ENCODE data around the gene HTR2B. TPM values are rescaled to one million over a fixed set of nuclear protein-coding genes. Genes with fewer than 3 reads are reported as not detected.
A peak's percentile ranks its signal among the peaks of the same experiment; 100 is the strongest.
"Not testable (repeated sequence)": the region's sequence is repeated elsewhere in the genome, so short reads cannot be mapped to it uniquely, and the experiment has no call there.

HTR2B gene
- total RNA-seq, result 4.4 and 4.8 TPM in 2 replicates

DNA sequence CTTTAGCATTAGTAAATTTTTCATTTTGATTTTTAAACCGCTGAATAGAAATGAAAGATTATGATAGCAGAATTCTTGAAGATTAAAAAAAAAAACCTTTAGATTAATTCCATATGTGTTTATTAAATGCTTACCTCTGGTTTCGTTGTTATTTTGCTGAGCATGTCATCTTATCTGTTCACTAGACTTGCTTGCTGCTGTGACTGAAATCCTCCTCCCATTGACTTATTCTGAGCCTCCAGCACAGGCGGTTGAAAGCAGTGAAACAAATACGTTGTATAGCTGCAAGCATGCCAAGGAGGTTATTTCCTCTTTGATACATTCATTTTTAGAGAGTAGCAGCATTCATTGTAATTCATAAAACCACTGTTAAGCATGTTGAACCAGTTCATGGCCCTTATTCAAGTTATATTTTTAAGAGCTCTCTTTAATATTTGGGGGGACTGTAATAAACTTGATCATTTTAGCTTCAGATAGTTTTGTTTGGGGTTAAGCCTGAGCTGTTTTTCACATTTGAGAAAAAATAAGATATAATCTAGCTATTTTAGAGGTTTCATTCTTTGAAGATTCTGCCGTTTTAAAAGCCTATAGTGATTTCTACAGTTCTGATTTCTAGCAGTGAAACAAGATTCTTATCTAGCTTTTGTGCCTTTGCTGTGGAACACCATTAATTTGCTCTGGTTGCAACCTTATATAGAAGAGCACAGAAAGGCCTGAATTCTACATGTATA, at the start of gene HTR2B:
Gene HTR2B (minus strand): TSS at position 205 of the 731 bp plus-strand sequence. CDS start 1,278 bp downstream, outside the sequence.
- DNase-seq, result peak; percentile 55

- DNase-seq, result peak; percentile 56
Observed at GRCh38 chr2:231174211-231174651, 49.4 kb upstream of the HTR2B start.

DNA sequence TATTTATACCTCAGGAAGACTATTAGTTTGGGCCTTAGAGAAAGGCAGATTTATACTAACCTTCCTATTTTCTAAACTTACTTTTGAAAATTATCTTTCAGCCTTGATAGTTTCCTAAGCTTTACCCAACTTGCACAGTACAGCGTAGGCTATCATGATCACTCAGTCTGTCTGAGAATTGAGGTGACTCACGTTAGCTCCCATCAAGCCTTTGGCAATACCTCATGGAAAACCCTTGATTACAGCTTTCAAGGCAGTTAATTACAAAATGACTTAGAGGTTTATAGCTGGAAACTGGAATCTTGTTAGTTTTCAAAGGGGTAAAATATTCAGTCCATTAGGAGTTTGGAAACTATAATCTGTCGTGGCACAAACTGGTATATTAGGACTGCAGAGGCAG, 47.2 kb upstream of the HTR2B start:
- no peak for DNase-seq

DNA sequence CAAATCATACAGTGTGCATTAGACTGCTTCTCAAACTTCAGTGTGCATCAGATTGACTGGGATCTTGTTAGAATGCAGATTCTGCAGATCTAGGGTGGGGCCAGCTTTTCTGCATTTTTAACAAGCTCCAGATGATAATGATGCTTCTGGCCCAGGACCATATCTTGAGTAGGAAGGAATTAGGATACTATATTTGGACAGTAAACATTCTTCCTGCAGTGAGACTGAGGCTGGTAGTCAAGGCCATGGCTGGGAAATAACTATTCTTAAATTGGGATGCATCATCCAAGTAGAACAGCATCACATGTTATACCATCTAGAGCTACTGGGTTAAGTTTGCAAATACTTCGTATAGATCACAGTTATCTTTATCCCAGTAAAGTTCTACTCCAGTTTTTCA, 45.2 kb upstream of the HTR2B start:
- DNase-seq, result no peak

- DNase-seq, result no peak
Observed at GRCh38 chr2:231169488-231169887, 44.6 kb upstream of the HTR2B start.

- peak; percentile 68 for DNase-seq
Observed at GRCh38 chr2:231168460-231169139, 43.8 kb upstream of the HTR2B start.

DNA sequence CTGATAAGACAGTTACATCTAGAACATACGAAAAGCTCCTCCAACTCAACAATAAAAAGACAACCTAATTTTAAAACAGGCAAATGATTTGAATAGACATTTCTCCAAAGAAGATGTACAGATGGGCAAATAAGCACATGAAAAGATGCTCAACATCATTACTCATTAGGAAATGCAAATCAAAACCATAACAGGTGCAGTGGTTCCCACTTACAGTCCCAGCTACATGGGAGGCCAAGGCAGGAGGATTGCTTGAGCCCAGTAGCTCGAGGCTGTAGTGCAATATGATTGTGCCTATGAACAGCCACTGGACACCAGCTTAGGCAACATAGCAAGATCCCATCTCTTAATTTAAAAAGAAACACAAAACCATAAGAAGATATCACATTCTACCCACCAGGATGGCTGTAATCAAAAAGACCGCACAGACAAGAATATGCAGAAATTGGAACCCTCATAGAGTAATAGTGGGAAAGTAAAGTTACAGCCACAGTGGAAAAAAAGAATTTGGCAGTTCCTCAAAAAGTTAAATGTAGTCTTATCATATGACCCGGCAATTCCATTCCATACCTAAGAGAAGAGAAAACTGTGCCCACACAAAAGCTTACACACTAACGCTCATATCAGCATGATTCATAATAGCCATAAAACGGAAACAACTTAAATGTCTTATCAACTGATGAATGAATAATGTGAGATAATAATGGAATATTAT, 43.1 kb upstream of the HTR2B start:
- peak; percentile 68 for DNase-seq

DNA sequence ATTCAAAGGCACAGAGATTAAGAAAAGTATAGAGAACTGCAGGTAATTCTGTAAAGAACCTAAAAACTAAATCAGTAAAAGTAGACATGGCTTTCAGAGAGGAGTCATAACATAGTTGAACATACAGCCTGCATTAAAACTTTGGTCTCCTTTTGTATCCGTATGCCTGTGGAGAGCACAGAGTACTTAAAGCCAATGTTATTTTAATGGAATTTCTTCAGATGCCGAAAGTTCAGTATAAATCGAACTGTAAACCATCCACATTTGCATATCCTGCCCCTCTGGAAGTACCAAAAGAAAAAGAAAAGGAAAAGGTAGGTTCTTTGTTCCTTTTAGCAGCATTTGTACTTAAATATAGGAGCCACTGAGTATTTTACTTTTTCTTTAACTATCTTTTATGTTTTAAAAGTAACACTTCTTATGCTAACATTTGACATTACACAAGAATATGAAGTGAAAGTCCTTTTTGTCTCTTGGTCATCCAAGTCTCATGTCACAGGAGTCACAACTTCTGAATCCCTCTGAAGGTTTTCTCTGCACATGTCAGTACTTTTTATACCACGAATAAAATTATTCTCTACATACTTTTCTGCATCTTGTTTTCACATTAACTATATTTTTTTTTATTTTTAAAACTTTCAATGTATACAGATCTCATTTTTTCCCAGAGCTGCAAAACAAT, 38.7 kb upstream of the HTR2B start:
- no peak for DNase-seq

DNA sequence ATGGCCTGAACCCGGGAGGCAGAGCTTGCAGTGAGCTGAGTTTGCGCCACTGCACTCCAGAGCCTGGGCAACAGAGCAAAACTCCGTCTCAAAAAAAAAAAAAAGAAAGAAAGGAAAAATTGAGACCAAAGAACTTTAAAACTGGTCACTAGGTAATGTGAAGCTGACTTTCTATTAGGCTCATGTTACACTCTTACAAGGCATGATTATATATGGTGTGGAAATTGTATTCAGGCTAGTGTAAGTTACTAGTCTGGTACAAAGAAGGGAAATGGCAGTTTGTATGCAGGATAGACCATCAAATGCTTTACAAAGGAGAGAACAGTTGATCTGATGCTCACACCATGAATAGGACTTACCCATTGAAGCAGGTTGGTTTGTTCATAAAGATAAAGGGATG, 38.2 kb upstream of the HTR2B start:
- no peak for DNase-seq

DNA sequence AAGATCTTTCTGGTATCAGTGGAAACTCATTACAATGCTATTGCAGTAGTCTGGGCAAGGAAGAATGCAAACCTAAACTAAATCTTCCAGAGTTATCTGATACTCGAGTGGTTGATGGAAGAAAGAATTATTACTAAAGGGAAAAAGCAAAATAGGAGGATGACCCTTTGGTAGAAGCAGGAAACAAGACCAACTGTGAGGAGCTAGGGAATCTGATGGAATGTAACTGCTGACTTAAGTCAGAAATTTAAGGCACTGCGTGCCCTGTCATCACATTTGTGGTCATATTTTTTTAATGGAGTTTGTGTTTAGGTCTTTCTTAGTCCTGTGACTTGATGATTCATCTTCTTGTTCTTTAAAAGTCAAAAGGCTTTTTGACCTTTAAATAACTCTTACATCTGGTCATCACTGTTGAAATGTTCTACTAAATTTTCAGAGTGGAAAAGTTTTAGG, 37.1 kb upstream of the HTR2B start:
- DNase-seq, result peak; percentile 85

DNA sequence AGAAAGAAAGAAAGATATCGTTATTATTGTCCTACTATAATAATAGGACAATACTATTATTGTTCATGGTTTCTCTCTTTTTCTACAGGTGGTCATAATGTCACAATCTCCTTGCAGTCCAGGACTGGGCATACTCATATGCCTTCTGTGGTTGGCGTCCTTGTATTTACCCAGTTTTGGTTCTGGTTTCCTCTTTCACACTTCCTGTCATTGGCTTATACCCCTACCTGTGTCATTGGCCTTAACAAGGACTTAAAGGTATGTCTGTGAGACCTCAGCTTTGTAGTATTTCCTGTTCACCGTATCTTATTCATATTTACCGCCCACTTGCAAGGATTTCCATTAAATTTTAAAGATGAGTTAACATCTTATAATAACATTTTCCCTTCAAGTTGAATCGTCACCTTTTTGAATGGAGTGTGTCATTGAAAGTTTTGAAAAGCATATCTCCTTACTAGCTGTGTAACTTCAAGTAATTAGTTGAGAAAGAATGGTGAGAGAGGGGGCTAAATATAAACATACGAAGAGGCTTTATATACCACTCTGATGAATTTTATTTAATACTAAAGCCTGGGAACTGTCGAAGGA, 36.5 kb upstream of the HTR2B start:
- DNase-seq, result peak; percentile 26

DNA sequence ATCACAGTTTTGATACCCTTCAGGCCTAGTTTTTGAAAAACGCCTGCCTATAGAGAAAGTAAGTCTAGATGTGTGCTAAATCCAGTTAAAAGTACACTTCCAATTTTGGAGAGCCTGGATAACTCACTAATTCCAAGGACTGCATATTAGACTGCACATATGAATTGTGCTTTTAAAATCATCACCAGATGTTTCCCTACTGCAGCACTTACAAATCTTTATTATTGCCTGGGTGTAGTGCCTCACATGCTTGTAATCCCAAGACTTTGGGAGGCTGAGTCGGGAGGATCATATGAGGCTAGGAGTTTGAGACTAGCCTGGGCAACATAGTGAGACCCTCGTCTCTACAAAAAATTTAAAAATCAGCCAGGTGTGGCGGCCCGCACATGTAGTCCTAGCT, 35.9 kb upstream of the HTR2B start:
- no peak for DNase-seq

GRCh38 chr2:231159306-231159705, 34.5 kb upstream of the HTR2B start:
- no peak for DNase-seq

- DNase-seq, result no peak
Observed at GRCh38 chr2:231152800-231153557, 28.1 kb upstream of the HTR2B start.

DNA sequence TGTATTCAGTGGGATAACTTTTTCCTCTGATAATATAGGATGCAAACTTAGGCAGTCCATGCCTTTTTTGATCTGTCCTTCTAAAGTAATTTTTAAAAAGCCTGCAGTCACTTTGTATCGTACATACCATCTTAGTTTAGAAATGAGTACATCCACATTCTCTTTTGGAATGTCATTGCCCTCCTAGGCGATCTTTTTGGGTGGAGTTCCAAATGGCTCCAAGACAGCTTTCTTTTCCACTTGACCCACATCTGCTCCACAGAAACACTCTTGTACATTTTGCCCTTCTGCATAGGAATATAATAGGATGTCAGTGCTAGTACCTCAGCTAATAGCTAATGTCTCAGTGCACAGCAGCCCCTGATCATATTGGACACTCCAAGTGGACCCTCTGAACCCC, 21.8 kb upstream of the HTR2B start:
- DNase-seq, result no peak

DNA sequence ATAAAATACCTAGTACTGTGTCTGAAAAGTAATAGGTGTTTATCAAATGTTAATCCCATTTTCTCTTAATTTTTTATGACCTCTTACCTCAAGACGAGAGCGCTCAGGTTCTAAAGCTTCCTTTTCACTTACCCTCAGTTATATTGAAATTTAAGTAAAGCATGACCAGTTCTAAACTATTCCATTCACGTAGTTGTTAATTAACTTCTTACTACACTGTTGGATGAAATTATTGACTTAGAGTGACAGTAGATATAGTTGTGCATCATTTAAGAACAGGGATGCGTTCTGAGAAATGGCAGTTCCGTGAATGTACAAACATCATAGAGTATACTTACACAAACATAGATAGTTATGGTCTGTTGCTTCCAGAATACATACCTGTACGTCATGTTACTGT, 20.1 kb upstream of the HTR2B start:
- no peak for DNase-seq

DNA sequence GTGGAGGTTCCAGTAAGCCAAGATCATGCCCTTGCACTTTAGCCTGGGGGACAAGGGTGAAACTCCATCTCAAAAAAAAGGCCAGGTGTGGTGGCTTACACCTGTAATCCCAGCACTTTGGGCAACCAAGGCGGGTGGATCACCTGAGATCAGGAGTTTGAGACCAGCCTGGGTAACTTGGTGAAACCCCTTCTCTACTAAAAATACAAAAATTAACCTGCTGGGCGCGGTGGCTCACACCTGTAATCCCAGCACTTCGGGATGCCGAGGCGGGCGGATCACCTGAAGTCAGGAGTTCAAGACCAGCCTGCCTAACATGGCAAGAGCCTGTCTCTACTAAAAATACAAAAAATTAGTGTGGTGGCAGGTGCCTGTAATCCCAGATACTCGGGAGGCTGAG, 16.0 kb upstream of the HTR2B start:
- DNase-seq, result not testable (repeated sequence)

DNA sequence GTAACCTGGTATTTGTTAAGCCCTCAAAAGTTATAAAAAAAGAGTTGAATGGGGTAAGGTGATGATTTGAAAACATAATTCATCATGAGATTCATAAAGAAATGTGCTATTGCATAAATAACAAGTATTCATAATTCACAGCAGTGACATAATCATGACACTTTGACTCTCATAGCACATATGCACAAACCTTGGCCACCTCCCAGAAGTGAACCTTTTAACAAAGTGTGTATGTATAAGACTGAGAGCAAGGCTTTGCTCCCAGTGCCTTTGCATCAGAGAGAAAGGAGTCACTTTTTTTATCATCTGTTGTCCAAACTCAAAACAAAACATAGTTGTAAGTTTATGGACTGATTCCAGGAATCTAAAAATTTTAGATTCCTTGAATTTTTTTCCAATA, 15.0 kb upstream of the HTR2B start:
- DNase-seq, result no peak

GRCh38 chr2:231138699-231139098, 13.9 kb upstream of the HTR2B start:
- DNase-seq, result no peak

GRCh38 chr2:231134910-231135655, 10.2 kb upstream of the HTR2B start:
- DNase-seq, result no peak

Measured in dermis blood vessel endothelial cell (primary cell).